ENCODE measurements around the gene LY6G6C. TPM values are rescaled to one million over a fixed set of nuclear protein-coding genes. Genes with fewer than 3 reads are reported as not detected.

LY6G6C gene
- total RNA-seq, 5 donors from 2014 or later (not counting 1 experiment from before 2014, with no cell fraction given) = not detected

GRCh38 chr6:31737991-31738979 is 16.7 kb upstream of the LY6G6C start:
- DNase-seq (peak in 34 of 35 experiments; percentile 36 to 89 (median 64)), ATAC-seq (replicated peaks in 1 of 4) (peak; percentile 23 to 55 (median 34))
- no peaks in the 10 kb centered on the region for H3K27me3 Mint-ChIP-seq
- Histone ChIP-seq H3K9me3 (no peaks in the 10 kb centered on the region), H3K4me3 (ENCODE audit: control insufficient read depth in 1 of 2, extremely low read depth in 1 of 2, low read length in 1 of 2) (peak overlapping the region; percentile 14 to 60), H3K36me3 (ENCODE audit: control insufficient read depth in 2 of 2, extremely low read depth in 1 of 2, insufficient read depth in 1 of 2, low read length in 1 of 2) (peaks cover 4 to 11% of the 10 kb centered on the region in 2 donors), H3K4me1 (ENCODE audit: control insufficient read depth in 1 of 2, extremely low read depth in 1 of 2, insufficient read depth in 2 of 2, low read length in 2 of 2) (peaks cover 45 to 68% of the 10 kb centered on the region in 2 experiments), H3K27me3 (replicated peaks in 1 of 2; ENCODE audit: control insufficient read depth in 2 of 2, extremely low read depth in 1 of 2, insufficient read depth in 2 of 2, low read length in 1 of 2) (no peaks in the 10 kb centered on the region), H3K27ac (ENCODE audit: low read length) (peak overlapping the region; percentile 81)
- ChIA-PET CTCF (interaction anchor here (0.6 to 3.1 kb wide), 12 partner anchors 9 to 164 kb away, joined by 3 to 18 read pairs (median 6); partner anchors contain the start of genes DDAH2 (in 1 of the 2), HSPA1B (in 1 of the 2), LSM2 (in 1 of the 2) and NEU1 (in 1 of the 2)), POLR2A (interaction anchor here in 1 of 2 donors (0.5 to 1.4 kb wide), 5 partner anchors 35 to 391 kb away, joined by 3 to 4 read pairs (median 3); partner anchors contain the start of gene ABHD16A)
- peaks cover 70 to 78% (median 75%) of the 10 kb centered on the region in 3 donors for H3K4me1 Mint-ChIP-seq
- H3K36me3 Mint-ChIP-seq = peaks cover 17% of the 10 kb centered on the region
- 0% methylated on average over 3 of the region's 6 CpGs for WGBS (ENCODE audit: insufficient coverage)
- H3K9me3 Mint-ChIP-seq = no peaks in the 10 kb centered on the region
- peak overlapping the region; percentile 73 to 95 for H3K27ac Mint-ChIP-seq
- H3K4me3 Mint-ChIP-seq = peak overlapping the region; percentile 91 to 95 (median 92)

GRCh38 chr6:31737315-31737990 is 15.9 kb upstream of the LY6G6C start:
- peak in 1 of 35 experiments; percentile 32 for DNase-seq
- Histone ChIP-seq H3K9me3 (no peaks in the 10 kb centered on the region), H3K4me3 (ENCODE audit: control insufficient read depth in 1 of 2, extremely low read depth in 1 of 2, low read length in 1 of 2) (peak overlapping the region; percentile 14 to 60), H3K27ac (ENCODE audit: low read length) (peak overlapping the region; percentile 81), H3K4me1 (ENCODE audit: control insufficient read depth in 1 of 2, extremely low read depth in 1 of 2, insufficient read depth in 2 of 2, low read length in 2 of 2) (peaks cover 45 to 69% of the 10 kb centered on the region in 2 experiments), H3K27me3 (replicated peaks in 1 of 2; ENCODE audit: control insufficient read depth in 2 of 2, extremely low read depth in 1 of 2, insufficient read depth in 2 of 2, low read length in 1 of 2) (no peaks in the 10 kb centered on the region), H3K36me3 (ENCODE audit: control insufficient read depth in 2 of 2, extremely low read depth in 1 of 2, insufficient read depth in 1 of 2, low read length in 1 of 2) (peaks cover 4 to 18% of the 10 kb centered on the region in 2 donors)
- peak overlapping the region; percentile 91 to 95 (median 92) for H3K4me3 Mint-ChIP-seq
- 21% methylated on average over 5 of the region's 7 CpGs for WGBS (ENCODE audit: insufficient coverage)
- peak overlapping the region; percentile 73 to 95 for H3K27ac Mint-ChIP-seq
- H3K9me3 Mint-ChIP-seq = no peaks in the 10 kb centered on the region
- POLR2A ChIA-PET = interaction anchor here in 1 of 2 donors (0.6 to 1.4 kb wide), 4 partner anchors 34 to 392 kb away, joined by 3 to 4 read pairs (median 3); partner anchors contain the start of gene ABHD16A
- no peaks in the 10 kb centered on the region for H3K27me3 Mint-ChIP-seq
- H3K36me3 Mint-ChIP-seq = peaks cover 15% of the 10 kb centered on the region
- H3K4me1 Mint-ChIP-seq = peaks cover 70 to 81% (median 75%) of the 10 kb centered on the region in 3 donors
- CTCF ChIA-PET = interaction anchor here (0.6 to 3.1 kb wide), 13 partner anchors 8 to 163 kb away, joined by 3 to 18 read pairs (median 7); partner anchors contain the start of genes DDAH2 (in 1 of the 2), HSPA1B (in 1 of the 2), LSM2 (in 1 of the 2) and NEU1 (in 1 of the 2)
- ATAC-seq (replicated peaks in 1 of 4) = no peak

- peak overlapping the region; percentile 95 to 97 for H3K27ac Mint-ChIP-seq
- no peaks in the 10 kb centered on the region for H3K27me3 Mint-ChIP-seq
- Histone ChIP-seq H3K4me1 (ENCODE audit: control insufficient read depth in 1 of 2, extremely low read depth in 1 of 2, insufficient read depth in 2 of 2, low read length in 2 of 2) (peaks cover 45 to 70% of the 10 kb centered on the region in 2 experiments), H3K36me3 (ENCODE audit: control insufficient read depth in 2 of 2, extremely low read depth in 1 of 2, insufficient read depth in 1 of 2, low read length in 1 of 2) (peaks cover 4 to 24% of the 10 kb centered on the region in 2 donors), H3K27me3 (replicated peaks in 1 of 2; ENCODE audit: control insufficient read depth in 2 of 2, extremely low read depth in 1 of 2, insufficient read depth in 2 of 2, low read length in 1 of 2) (no peaks in the 10 kb centered on the region), H3K9me3 (no peaks in the 10 kb centered on the region), H3K4me3 (ENCODE audit: control insufficient read depth in 1 of 2, extremely low read depth in 1 of 2, low read length in 1 of 2) (peak overlapping the region; percentile 85 to 90), H3K27ac (ENCODE audit: low read length) (peak overlapping the region; percentile 81)
- ATAC-seq (replicated peaks in 1 of 4) (no peak), DNase-seq (no peak)
- peaks cover 73 to 83% (median 75%) of the 10 kb centered on the region in 3 donors for H3K4me1 Mint-ChIP-seq
- ChIA-PET POLR2A (interaction anchor here in 1 of 2 donors (0.5 kb wide), 1 partner anchor 74 kb away, joined by 5 read pairs; no protein-coding TSS in a partner anchor), CTCF (interaction anchor here (0.6 to 1.7 kb wide), 5 partner anchors 7 to 93 kb away, joined by 3 to 9 read pairs (median 5); no protein-coding TSS in a partner anchor)
- H3K36me3 Mint-ChIP-seq = peaks cover 19% of the 10 kb centered on the region
- WGBS (ENCODE audit: insufficient coverage) = 0% methylated on average over 2 of the region's 10 CpGs
- peak overlapping the region; percentile 91 to 95 (median 92) for H3K4me3 Mint-ChIP-seq
- no peaks in the 10 kb centered on the region for H3K9me3 Mint-ChIP-seq
Measured at GRCh38 chr6:31736768-31737314, 15.3 kb upstream of the LY6G6C start.

- Mint-ChIP-seq H3K9me3 (no peaks in the 10 kb centered on the region), H3K27ac (peak within 1 kb of the TSS; percentile 95 to 97), H3K36me3 (peaks cover 19% of the 10 kb centered on the region), H3K4me3 (peak within 1 kb of the TSS; percentile 91 to 95 (median 92)), H3K27me3 (no peaks in the 10 kb centered on the region), H3K4me1 (peaks cover 73 to 83% (median 77%) of the 10 kb centered on the region in 3 donors)
- Histone ChIP-seq H3K27ac (ENCODE audit: low read length) (peak within 1 kb of the TSS; percentile 81), H3K9me3 (no peaks in the 10 kb centered on the region), H3K4me3 (ENCODE audit: control insufficient read depth in 1 of 2, extremely low read depth in 1 of 2, low read length in 1 of 2) (peak within 1 kb of the TSS; percentile 85 to 90), H3K27me3 (replicated peaks in 1 of 2; ENCODE audit: control insufficient read depth in 2 of 2, extremely low read depth in 1 of 2, insufficient read depth in 2 of 2, low read length in 1 of 2) (no peaks in the 10 kb centered on the region), H3K4me1 (ENCODE audit: control insufficient read depth in 1 of 2, extremely low read depth in 1 of 2, insufficient read depth in 2 of 2, low read length in 2 of 2) (peaks cover 45 to 70% of the 10 kb centered on the region in 2 experiments), H3K36me3 (ENCODE audit: control insufficient read depth in 2 of 2, extremely low read depth in 1 of 2, insufficient read depth in 1 of 2, low read length in 1 of 2) (peaks cover 4 to 30% of the 10 kb centered on the region in 2 donors)
- ChIA-PET POLR2A (interaction anchor here in 1 of 2 donors (0.5 kb wide), 1 partner anchor 74 kb away, joined by 5 read pairs; no protein-coding TSS in a partner anchor), CTCF (interaction anchor here in 1 of 2 donors (1.0 to 1.7 kb wide), 3 partner anchors 8 to 94 kb away, joined by 4 to 9 read pairs (median 5); no protein-coding TSS in a partner anchor)
- DNase-seq = peak in 32 of 35 experiments; percentile 7 to 79 (median 46)
- peak; percentile 6 to 23 (median 16) for ATAC-seq (replicated peaks in 1 of 4)
- 0% methylated on average over 6 of the region's 24 CpGs for WGBS (ENCODE audit: insufficient coverage)
Measured at GRCh38 chr6:31736021-31736767, 14.6 kb upstream of the LY6G6C start, which contains the start of gene CLIC1. CLIC1 (minus strand) TSS chr6:31736530; CDS start chr6:31736300, 230 bp downstream.

- Mint-ChIP-seq H3K36me3 (peaks cover 19% of the 10 kb centered on the region), H3K4me3 (peak overlapping the region; percentile 91 to 95 (median 92)), H3K4me1 (peaks cover 72 to 81% (median 80%) of the 10 kb centered on the region in 3 donors), H3K27me3 (no peaks in the 10 kb centered on the region), H3K9me3 (no peaks in the 10 kb centered on the region), H3K27ac (peak overlapping the region; percentile 95 to 97)
- H3K27ac ChIP-seq (ENCODE audit: low read length) = peak overlapping the region; percentile 81
- POLR2A ChIA-PET = no interaction called here
- H3K4me1 ChIP-seq (ENCODE audit: control insufficient read depth in 1 of 2, extremely low read depth in 1 of 2, insufficient read depth in 2 of 2, low read length in 2 of 2) = peaks cover 42 to 71% of the 10 kb centered on the region in 2 experiments
- peaks cover 4 to 36% of the 10 kb centered on the region in 2 donors for H3K36me3 ChIP-seq (ENCODE audit: control insufficient read depth in 2 of 2, extremely low read depth in 1 of 2, insufficient read depth in 1 of 2, low read length in 1 of 2)
- ATAC-seq (replicated peaks in 1 of 4) (peak in 3 of 4 experiments; percentile 36 to 51 (median 39)), DNase-seq (peak in 11 of 35 experiments; percentile 29 to 73 (median 37))
- no peaks in the 10 kb centered on the region for H3K9me3 ChIP-seq
- H3K27me3 ChIP-seq (replicated peaks in 1 of 2; ENCODE audit: control insufficient read depth in 2 of 2, extremely low read depth in 1 of 2, insufficient read depth in 2 of 2, low read length in 1 of 2) = no peaks in the 10 kb centered on the region
- WGBS (ENCODE audit: insufficient coverage) = 2% methylated on average over 9 of the region's 18 CpGs
- peak overlapping the region; percentile 85 to 90 for H3K4me3 ChIP-seq (ENCODE audit: control insufficient read depth in 1 of 2, extremely low read depth in 1 of 2, low read length in 1 of 2)
- CTCF ChIA-PET = interaction anchor here in 1 of 2 donors (0.6 to 1.7 kb wide), 2 partner anchors 16 to 35 kb away, joined by 3 to 5 read pairs; no protein-coding TSS in a partner anchor
Measured at GRCh38 chr6:31734821-31735406, 13.4 kb upstream of the LY6G6C start.
